Stimulated activated naive B cell treated with anti-CD40 and anti-IgM and Interleukin-4, amounts not matched to agents 10 μg/mL and 1 μg/mL and 100 μg/mL, for 72 hours (primary cell): ENCODE results near the gene AXIN1.

ENCODE experiments used
- ATAC-seq, 2 donors: fragments of 150-1000 bp; cut with Tn5 transposase; replicated peaks; 2 replicates each; pipeline ENCODE4 v1.10.0; 2021; ENCODE audit warnings: moderate library complexity in 1 of 2
- DNase-seq: peaks from one replicate; pipeline ENCODE4 v3.0.0; 2021
- H3K27ac Mint-ChIP-seq: one replicate; pipeline ENCODE4 v1.8.0; 2022; ENCODE audit warnings: mild to moderate bottlenecking, mixed read lengths
- H3K27me3 Mint-ChIP-seq, 2 donors: one replicate each; pipeline ENCODE4 v1.8.0; 2022; ENCODE audit warnings: mixed read lengths in 2 of 2
- H3K36me3 Mint-ChIP-seq, 2 donors: one replicate each; pipeline ENCODE4 v1.8.0; 2022; ENCODE audit warnings: mixed read lengths in 2 of 2, mild to moderate bottlenecking in 1 of 2
- H3K4me1 Mint-ChIP-seq, 2 donors: one replicate each; pipeline ENCODE4 v1.8.0; 2022; ENCODE audit warnings: mixed read lengths in 2 of 2, mild to moderate bottlenecking in 1 of 2
- H3K4me3 Mint-ChIP-seq, 2 donors: one replicate each; pipeline ENCODE4 v1.8.0; 2022; ENCODE audit warnings: mild to moderate bottlenecking in 2 of 2, mixed read lengths in 2 of 2, moderate library complexity in 1 of 2
- H3K9me3 Mint-ChIP-seq, 2 donors: one replicate each; pipeline ENCODE4 v1.8.0; 2022; ENCODE audit warnings: mixed read lengths in 2 of 2, mild to moderate bottlenecking in 1 of 2

The AXIN1 gene

GRCh38 chr16:280552-280951, 72.0 kb downstream of the AXIN1 start, which contains the start of gene ARHGDIG:
TSS of gene ARHGDIG (plus strand) at chr16:280591. CDS start at chr16:280681, 90 bp downstream.
- H3K27me3 Mint-ChIP-seq: peaks cover 31 to 52% of the 10 kb centered on the region in 2 donors
- H3K4me3 Mint-ChIP-seq: no peak within 1 kb of the TSS
- ATAC-seq (no peak), DNase-seq (no peak)
- no peaks in the 10 kb centered on the region for H3K9me3 Mint-ChIP-seq
- peaks cover 11 to 12% of the 10 kb centered on the region in 2 donors for H3K36me3 Mint-ChIP-seq
- H3K4me1 Mint-ChIP-seq: peaks cover 4 to 23% of the 10 kb centered on the region in 2 donors
- H3K27ac Mint-ChIP-seq: no peak within 1 kb of the TSS

DNA sequence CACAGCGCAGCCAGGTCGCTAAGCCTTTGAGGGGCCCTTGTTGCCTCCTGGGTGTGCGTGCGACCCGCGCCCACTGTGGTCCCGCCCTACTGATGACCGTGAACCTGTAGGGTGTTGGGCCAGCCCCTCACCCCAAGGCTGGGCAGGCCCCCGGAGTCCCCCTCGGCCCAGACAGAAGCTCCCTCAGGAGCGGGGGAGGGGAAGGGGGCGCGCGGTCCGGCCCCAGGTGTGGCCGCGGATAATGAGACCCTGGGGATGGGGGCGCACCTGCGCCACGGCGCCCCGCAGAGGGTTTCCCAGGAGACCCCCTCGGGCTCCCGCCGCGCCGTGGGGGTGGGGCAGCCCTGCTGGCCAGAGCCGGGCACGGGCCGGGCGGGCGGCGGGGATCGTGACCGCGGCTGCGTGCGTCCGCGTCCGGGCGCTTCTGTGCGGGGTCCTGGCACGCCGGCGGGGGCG, 72.5 kb downstream of the AXIN1 start:
- DNase-seq: no peak
- Mint-ChIP-seq H3K27ac (no peak overlapping the region), H3K27me3 (peaks cover 35 to 57% of the 10 kb centered on the region in 2 donors), H3K4me1 (peaks cover 7 to 26% of the 10 kb centered on the region in 2 donors), H3K4me3 (no peak overlapping the region), H3K9me3 (no peaks in the 10 kb centered on the region), H3K36me3 (peaks cover 7 to 9% of the 10 kb centered on the region in 2 donors)
- ATAC-seq: no peak

GRCh38 chr16:279531-279930, 73.0 kb downstream of the AXIN1 start:
- no peak for DNase-seq
- peaks cover 36 to 59% of the 10 kb centered on the region in 2 donors for H3K27me3 Mint-ChIP-seq
- peaks cover 4 to 5% of the 10 kb centered on the region in 2 donors for H3K36me3 Mint-ChIP-seq
- no peak for ATAC-seq
- no peak overlapping the region for H3K4me3 Mint-ChIP-seq
- H3K4me1 Mint-ChIP-seq: peaks cover 7 to 28% of the 10 kb centered on the region in 2 donors
- no peaks in the 10 kb centered on the region for H3K9me3 Mint-ChIP-seq
- no peak overlapping the region for H3K27ac Mint-ChIP-seq

DNA sequence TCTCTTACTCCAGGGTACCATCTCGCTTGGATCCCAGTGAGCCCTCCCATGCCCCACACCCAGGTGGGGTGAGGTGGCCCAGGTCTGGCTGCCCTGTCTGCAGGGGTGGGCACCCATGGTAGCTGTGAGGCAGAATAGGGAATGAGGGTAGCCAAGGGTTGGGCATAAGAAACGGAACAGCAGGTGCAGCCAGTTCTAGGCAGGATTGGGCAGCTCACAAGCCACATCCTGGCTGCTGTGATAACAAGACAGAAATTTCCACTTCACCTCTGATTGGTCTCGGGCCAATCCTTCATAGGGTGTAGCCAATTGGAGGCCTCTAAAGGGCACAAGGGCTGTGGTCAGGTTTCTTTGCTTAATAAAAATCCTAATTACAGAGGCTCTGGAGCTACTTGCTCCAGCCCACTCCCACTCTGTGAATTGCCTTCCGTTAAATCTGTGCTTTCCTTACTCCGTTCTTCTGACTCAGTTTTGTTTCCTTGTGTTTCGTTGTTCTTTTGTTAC, 73.6 kb downstream of the AXIN1 start:
- peak; percentile 41 for DNase-seq
- Mint-ChIP-seq H3K27ac (no peak overlapping the region), H3K36me3 (no peaks in the 10 kb centered on the region), H3K4me3 (no peak overlapping the region), H3K27me3 (peaks cover 36 to 59% of the 10 kb centered on the region in 2 donors), H3K9me3 (no peaks in the 10 kb centered on the region), H3K4me1 (peaks cover 7 to 28% of the 10 kb centered on the region in 2 donors)
- ATAC-seq: peak; percentile 81 to 86

GRCh38 chr16:276426-277077, 76.0 kb downstream of the AXIN1 start:
- no peaks in the 10 kb centered on the region for H3K36me3 Mint-ChIP-seq
- H3K4me1 Mint-ChIP-seq: peaks cover 7 to 27% of the 10 kb centered on the region in 2 donors
- H3K4me3 Mint-ChIP-seq: peak overlapping the region; percentile 68 to 75
- ATAC-seq: no peak
- peaks cover 38 to 47% of the 10 kb centered on the region in 2 donors for H3K27me3 Mint-ChIP-seq
- H3K27ac Mint-ChIP-seq: peak overlapping the region; percentile 51
- no peak for DNase-seq
- no peaks in the 10 kb centered on the region for H3K9me3 Mint-ChIP-seq

DNA sequence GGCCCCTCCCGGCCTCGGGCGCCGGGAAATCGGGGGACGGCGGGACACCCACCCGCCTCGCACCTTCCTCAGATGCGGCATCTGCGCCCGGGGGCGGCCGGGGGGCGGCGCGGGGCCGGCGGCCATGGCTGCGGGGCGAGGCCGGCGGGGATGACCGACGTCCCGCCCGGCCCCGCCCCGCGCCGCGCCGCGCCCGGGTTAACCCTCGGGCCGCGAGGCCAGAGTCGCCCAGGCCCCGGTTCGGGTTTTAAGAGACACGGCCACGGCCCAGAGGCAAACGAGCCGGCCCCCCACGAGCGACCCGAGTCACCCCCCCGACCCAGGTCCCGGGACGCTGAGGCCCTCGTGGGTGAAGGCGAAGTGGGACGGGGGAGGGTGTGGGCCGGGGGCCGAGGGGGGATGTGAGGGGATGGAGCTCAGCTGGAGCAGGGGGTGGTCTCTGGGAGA, 76.7 kb downstream of the AXIN1 start, which contains the start of gene RGS11:
Gene RGS11 (minus strand): TSS at position 159 of the 447 bp plus-strand sequence. CDS start 33 bp downstream, at position 126.
- Mint-ChIP-seq H3K36me3 (no peaks in the 10 kb centered on the region), H3K27ac (peak within 1 kb of the TSS; percentile 51), H3K4me3 (peak within 1 kb of the TSS; percentile 75), H3K9me3 (no peaks in the 10 kb centered on the region), H3K27me3 (peaks cover 33 to 40% of the 10 kb centered on the region in 2 donors), H3K4me1 (peaks cover 7 to 20% of the 10 kb centered on the region in 2 donors)
- ATAC-seq (peak in 1 of 2 donors; percentile 13), DNase-seq (no peak)

DNA sequence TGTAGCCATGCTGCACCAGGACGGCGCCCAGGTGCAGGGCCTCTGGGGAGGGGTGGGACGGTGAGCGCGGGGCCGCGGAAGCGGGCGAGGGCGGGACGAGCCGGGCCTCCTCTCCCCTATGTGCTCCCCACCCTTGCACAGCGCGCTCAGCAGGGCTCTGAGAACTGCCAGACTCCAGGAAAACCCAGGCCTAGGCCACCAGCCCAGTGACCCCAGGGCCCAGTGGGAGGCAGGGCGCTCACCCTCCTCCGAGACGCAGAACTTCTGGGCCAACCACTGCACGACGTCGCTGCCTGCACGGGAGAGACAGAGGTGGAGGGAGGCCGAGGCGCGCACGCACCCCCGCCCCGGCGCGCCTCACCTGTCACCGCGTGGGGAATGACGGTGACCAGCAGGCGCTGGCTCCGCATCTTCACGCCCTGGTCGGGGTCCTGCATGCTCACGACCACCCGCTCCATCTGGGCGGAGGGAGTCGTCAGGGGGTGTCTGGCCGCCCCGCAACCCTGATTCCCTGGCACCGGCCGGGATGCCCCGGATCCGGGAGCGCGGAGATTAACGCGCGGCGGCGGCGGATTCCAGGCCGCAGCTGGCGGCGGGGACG, 77.4 kb downstream of the AXIN1 start:
- peak overlapping the region; percentile 75 for H3K4me3 Mint-ChIP-seq
- no peak for DNase-seq
- peaks cover 31 to 38% of the 10 kb centered on the region in 2 donors for H3K27me3 Mint-ChIP-seq
- H3K27ac Mint-ChIP-seq: peak overlapping the region; percentile 47
- H3K9me3 Mint-ChIP-seq: no peaks in the 10 kb centered on the region
- peaks cover 7 to 19% of the 10 kb centered on the region in 2 donors for H3K4me1 Mint-ChIP-seq
- no peaks in the 10 kb centered on the region for H3K36me3 Mint-ChIP-seq
- ATAC-seq: peak; percentile 51 to 52

DNA sequence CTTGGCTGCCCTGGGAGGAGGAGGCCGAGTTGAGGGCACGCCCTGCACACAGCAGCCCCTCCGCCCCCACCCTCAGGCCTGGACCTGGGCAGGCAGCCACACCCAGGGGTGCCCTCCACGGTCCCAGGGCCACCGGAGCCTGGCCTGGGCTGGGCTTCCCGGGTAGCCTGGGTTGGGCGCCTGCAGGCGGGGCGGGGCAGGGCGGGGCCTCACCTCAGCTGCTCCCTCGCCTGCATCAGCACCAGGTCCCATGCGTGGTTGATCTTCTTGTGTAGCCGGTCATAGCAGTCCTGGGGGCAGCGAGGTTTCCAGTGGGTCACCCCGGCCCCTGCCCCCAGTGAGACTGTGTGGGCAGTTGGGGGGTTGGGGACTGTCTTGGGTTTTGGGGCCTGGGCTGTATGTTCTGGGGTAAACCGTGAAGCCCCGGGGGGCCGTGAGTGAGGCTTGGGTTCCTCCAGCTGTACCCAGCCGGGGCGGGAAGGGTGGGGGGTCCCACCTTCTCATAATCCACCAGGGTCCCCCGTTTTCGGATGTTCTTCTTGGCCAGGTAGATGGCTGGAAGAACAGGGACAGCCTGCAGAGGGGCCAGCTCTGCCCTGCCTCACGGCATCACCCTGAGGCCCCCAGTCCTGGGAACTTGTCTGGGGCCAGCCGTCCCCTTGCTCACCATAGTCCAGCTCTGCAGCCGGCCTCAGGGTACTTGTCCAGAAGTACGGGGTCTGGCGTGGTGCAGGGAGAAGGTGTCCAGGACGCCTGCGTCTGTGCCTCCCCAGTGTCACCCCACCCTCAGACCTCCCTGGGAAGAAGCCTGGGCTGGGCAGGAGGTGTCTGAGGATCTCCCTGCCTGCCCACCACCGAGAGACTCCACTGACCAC, 78.7 kb downstream of the AXIN1 start:
- no peak overlapping the region for H3K4me3 Mint-ChIP-seq
- peaks cover 27 to 30% of the 10 kb centered on the region in 2 donors for H3K27me3 Mint-ChIP-seq
- H3K4me1 Mint-ChIP-seq: peaks cover 5 to 12% of the 10 kb centered on the region in 2 donors
- no peak overlapping the region for H3K27ac Mint-ChIP-seq
- H3K9me3 Mint-ChIP-seq: no peaks in the 10 kb centered on the region
- no peak for DNase-seq
- ATAC-seq: no peak
- H3K36me3 Mint-ChIP-seq: no peaks in the 10 kb centered on the region

DNA sequence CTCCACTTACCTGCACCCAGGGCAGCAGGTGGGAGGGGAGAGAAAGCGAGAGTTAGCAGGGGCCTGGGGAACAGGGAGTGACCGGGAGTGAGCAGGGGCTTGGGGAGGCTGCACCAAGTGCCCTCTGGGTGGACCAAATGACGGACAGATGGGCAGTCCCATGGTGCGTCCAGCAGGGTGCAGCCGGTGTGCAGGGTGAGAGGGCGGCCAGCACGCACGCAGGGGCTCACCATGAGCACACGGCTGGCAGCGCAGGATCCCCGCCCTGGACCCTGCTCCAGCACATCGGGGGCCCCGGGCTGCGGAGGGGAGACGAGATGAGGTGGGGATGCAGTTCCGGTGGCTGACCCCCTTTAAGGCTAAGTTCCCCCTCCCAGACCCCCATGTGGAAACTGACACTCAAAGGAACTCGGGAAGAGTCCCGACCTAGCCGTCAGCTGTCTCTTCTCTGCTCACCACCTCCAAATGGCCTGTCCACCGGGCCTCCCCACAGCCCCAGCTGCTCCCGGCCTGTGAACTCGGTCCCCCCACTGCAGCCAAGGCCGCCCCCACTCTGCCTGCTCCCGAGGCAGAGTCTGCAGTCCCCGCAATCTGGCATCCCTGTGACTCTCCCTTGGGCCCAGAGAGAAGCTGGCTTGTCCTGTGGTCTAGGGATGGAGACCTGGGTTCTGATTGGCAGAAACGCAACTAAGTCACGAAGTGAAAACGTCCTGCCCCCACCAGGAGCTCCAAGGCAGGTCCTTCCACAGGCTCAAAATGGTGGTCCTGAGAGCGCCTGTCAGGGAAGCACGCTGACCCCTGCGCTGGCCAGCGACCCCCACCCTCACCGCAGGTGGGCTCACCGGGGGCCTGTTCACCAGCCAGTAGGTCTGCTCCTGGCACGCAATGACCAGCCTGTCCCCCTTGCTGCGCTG, 79.6 kb downstream of the AXIN1 start:
- H3K4me3 Mint-ChIP-seq: no peak overlapping the region
- H3K27me3 Mint-ChIP-seq: peaks cover 23% of the 10 kb centered on the region in 2 donors
- ATAC-seq (no peak), DNase-seq (no peak)
- H3K9me3 Mint-ChIP-seq: no peaks in the 10 kb centered on the region
- H3K36me3 Mint-ChIP-seq: no peaks in the 10 kb centered on the region
- no peak overlapping the region for H3K27ac Mint-ChIP-seq
- peaks cover 5 to 11% of the 10 kb centered on the region in 2 donors for H3K4me1 Mint-ChIP-seq

GRCh38 chr16:270381-271255, 81.9 kb downstream of the AXIN1 start:
- no peak for ATAC-seq

DNA sequence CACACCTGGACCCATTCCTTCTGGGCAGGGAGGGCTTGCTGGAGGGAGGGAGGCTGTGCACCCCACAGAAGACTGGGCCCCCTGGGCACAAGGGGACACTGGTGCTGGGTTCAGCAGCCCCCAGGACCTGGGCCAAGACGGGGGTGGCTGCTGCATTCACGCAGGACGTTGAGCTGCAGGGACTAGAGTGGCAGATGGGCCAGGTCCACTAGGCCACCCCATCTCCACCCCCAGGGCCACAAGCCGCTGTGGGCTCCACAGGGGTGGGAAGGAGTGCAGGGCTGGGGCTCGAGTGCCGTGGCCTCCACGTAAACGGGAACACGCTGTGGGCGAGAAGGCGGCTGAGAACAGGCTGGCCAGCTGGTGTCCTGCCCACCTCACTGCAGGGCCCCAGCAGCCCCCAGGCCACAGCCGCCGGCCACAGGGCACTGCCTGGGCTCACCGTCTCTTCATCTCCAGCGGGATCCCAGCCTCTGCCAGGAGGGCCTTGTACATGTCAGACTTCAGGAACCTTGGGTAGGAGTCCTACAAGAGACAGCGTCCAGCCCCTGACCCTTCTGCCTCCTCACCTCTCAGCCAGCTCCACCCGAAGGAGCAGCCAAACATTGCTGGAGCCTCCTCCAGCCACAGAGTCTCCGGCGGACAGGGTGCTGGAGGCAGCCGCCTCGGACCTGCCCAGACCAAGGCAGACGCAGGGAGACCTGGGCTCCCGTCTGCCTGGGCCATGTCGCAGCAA, 83.3 kb downstream of the AXIN1 start:
- Mint-ChIP-seq H3K27ac (no peak overlapping the region), H3K4me3 (no peak overlapping the region), H3K36me3 (peaks cover 12 to 16% of the 10 kb centered on the region in 2 donors), H3K9me3 (no peaks in the 10 kb centered on the region), H3K4me1 (peaks cover 0 to 2% of the 10 kb centered on the region in 2 donors), H3K27me3 (peaks cover 0 to 4% of the 10 kb centered on the region in 2 donors)
- DNase-seq: no peak
- no peak for ATAC-seq

More at GRCh38 chr16:270381-271255, 81.9 kb downstream of the AXIN1 start:
- Mint-ChIP-seq H3K9me3 (no peaks in the 10 kb centered on the region), H3K36me3 (peaks cover 4 to 9% of the 10 kb centered on the region in 2 donors), H3K27me3 (peaks cover 7 to 8% of the 10 kb centered on the region in 2 donors), H3K4me3 (no peak overlapping the region), H3K4me1 (peaks cover 4 to 6% of the 10 kb centered on the region in 2 donors), H3K27ac (no peak overlapping the region)
- no peak for DNase-seq
